ENCODE results near the gene FAM177B. TPM values are rescaled to one million over a fixed set of nuclear protein-coding genes. Genes with fewer than 3 reads are reported as not detected.

FAM177B gene
- not detected in 2 replicates for total RNA-seq

GRCh38 chr1:222736972-222737371 lies at the start of gene FAM177B:
Gene FAM177B, plus strand, starts transcription at chr1:222737202. Its CDS starts 9,344 bp downstream, at chr1:222746546.

GRCh38 chr1:222712253-222713090 lies 24.5 kb upstream of the FAM177B start, which contains the start of the genes AIDA and BROX:
Gene AIDA, minus strand, starts transcription at chr1:222712491. Its CDS starts 174 bp downstream, at chr1:222712317.
Gene BROX, plus strand, starts transcription at chr1:222712564. Its CDS starts 3,136 bp downstream, at chr1:222715700.

Other genes with a start within 250 kb of the FAM177B start
- gene HHIPL2, start 189.1 kb upstream of the FAM177B start, total RNA-seq, result under 0.01 TPM in 1 of 2 replicates, not detected in the other
- gene TAF1A, start 147.3 kb upstream of the FAM177B start, total RNA-seq, result 3.7 and 4.2 TPM in 2 replicates
- gene MIA3, start 119.1 kb upstream of the FAM177B start, total RNA-seq, result 31.2 and 31.3 TPM in 2 replicates
- 44.8 and 57.9 TPM in 2 replicates for gene AIDA, start 24.7 kb upstream of the FAM177B start, total RNA-seq
- gene BROX, start 24.6 kb upstream of the FAM177B start, total RNA-seq, result 19.4 and 34.1 TPM in 2 replicates
- 7.7 and 8.8 TPM in 2 replicates for gene DISP1, start 77.8 kb downstream of the FAM177B start, total RNA-seq